GM23338 (cell line): ENCODE data around the gene CRELD1. TPM values are rescaled to one million over a fixed set of nuclear protein-coding genes. Genes with fewer than 3 reads are reported as not detected.

Source experiments
- ATAC-seq: fragments of 200-7000 bp; cut with Tn5 transposase; 3 replicates; pipeline ENCODE4 v1.9.1; 2020
- DNase-seq: peaks from one replicate; pipeline ENCODE4 v3.0.0-alpha.2; 2015; ENCODE audit warnings: low spot score
- H2AFZ ChIP-seq: fragments of 200-600 bp; sonication (generic); 2 replicates; pipeline ENCODE4 v1.8.0; 2016; ENCODE audit warnings: antibody characterized with exemption, mild to moderate bottlenecking, moderate library complexity
- H3F3A ChIP-seq: fragments of 200-600 bp; sonication (generic); replicated peaks from 2 replicates; pipeline ENCODE4 v1.8.0; 2017; ENCODE audit warnings: antibody characterized with exemption, mixed run types, low read depth
- H3K27ac ChIP-seq: fragments of 200-600 bp; sonication (generic); 2 replicates; pipeline ENCODE4 v1.6.1; 2016; ENCODE audit warnings: low read depth
- H3K27me3 ChIP-seq: fragments of 200-600 bp; sonication (generic); 2 replicates; pipeline ENCODE4 v1.8.0; 2016; ENCODE audit warnings: mild to moderate bottlenecking, mixed run types, moderate library complexity; ENCODE audit not compliant: insufficient read depth
- H3K36me3 ChIP-seq: fragments of 200-600 bp; sonication (generic); 2 replicates; pipeline ENCODE4 v1.8.0; 2016; ENCODE audit warnings: mild to moderate bottlenecking; ENCODE audit not compliant: insufficient read depth
- H3K4me1 ChIP-seq: fragments of 200-600 bp; sonication (generic); 2 replicates; pipeline ENCODE4 v1.8.0; 2016; ENCODE audit warnings: mild to moderate bottlenecking, moderate library complexity; ENCODE audit not compliant: insufficient read depth
- H3K4me2 ChIP-seq: fragments of 200-600 bp; sonication (generic); 2 replicates; pipeline ENCODE4 v1.7.1; 2017; ENCODE audit warnings: mixed run types
- H3K4me3 ChIP-seq: fragments of 200-600 bp; sonication (generic); 2 replicates; pipeline ENCODE4 v1.6.1; 2016; ENCODE audit warnings: mixed run types
- H3K79me2 ChIP-seq: fragments of 200-600 bp; sonication (generic); replicated peaks from 2 replicates; pipeline ENCODE4 v1.8.0; 2017; ENCODE audit warnings: mild to moderate bottlenecking; ENCODE audit not compliant: insufficient read depth
- H3K9me2 ChIP-seq: fragments of 200-600 bp; sonication (generic); 2 replicates; pipeline ENCODE4 v1.8.0; 2017; ENCODE audit not compliant: insufficient read depth
- H4K20me1 ChIP-seq: fragments of 200-600 bp; sonication (generic); replicated peaks from 2 replicates; pipeline ENCODE4 v1.8.0; 2017; ENCODE audit warnings: mild to moderate bottlenecking; ENCODE audit not compliant: insufficient read depth
- H3K27ac Mint-ChIP-seq: 2 replicates; pipeline ENCODE4 v1.8.0; 2020; ENCODE audit warnings: inconsistent platforms, mild to moderate bottlenecking, moderate library complexity, mixed read lengths
- H3K27me3 Mint-ChIP-seq: 3 replicates; pipeline ENCODE4 v1.8.0; 2022; ENCODE audit warnings: low read depth, mild to moderate bottlenecking, moderate library complexity, mixed read lengths, inconsistent platforms; ENCODE audit not compliant: insufficient read depth, poor library complexity
- H3K36me3 Mint-ChIP-seq: 3 replicates; pipeline ENCODE4 v1.8.0; 2021; ENCODE audit warnings: low read depth, mild to moderate bottlenecking, inconsistent platforms, moderate library complexity, mixed read lengths
- H3K4me1 Mint-ChIP-seq: 3 replicates; pipeline ENCODE4 v1.8.0; 2020; ENCODE audit warnings: mild to moderate bottlenecking, inconsistent platforms, mixed read lengths
- H3K4me3 Mint-ChIP-seq: 3 replicates; pipeline ENCODE4 v1.8.0; 2021; ENCODE audit warnings: moderate library complexity, mild to moderate bottlenecking, inconsistent platforms, mixed read lengths
- H3K9me3 Mint-ChIP-seq: 3 replicates; pipeline ENCODE4 v1.8.0; 2020; ENCODE audit warnings: moderate library complexity, mild to moderate bottlenecking, inconsistent platforms, mixed read lengths
- EZH2 ChIP-seq: fragments of 200-600 bp; sonication (generic); IDR thresholded peaks from one replicate; pipeline ENCODE4 v1.8.0; 2017; ENCODE audit warnings: antibody characterized with exemption, mild to moderate bottlenecking, low read depth; ENCODE audit not compliant: unreplicated experiment
- EZH2phosphoT487 ChIP-seq: fragments of 200-600 bp; sonication (generic); IDR thresholded peaks from one replicate; pipeline ENCODE4 v1.8.1; 2018; ENCODE audit warnings: antibody characterized with exemption; ENCODE audit not compliant: unreplicated experiment
- JUNB ChIP-seq: IDR thresholded peaks from one replicate; pipeline ENCODE4 v1.6.1; 2016; ENCODE audit warnings: antibody characterized with exemption; ENCODE audit not compliant: unreplicated experiment
- NANOG ChIP-seq: IDR thresholded peaks from 2 replicates; pipeline ENCODE4 v1.6.1; 2016; ENCODE audit warnings: antibody characterized with exemption, borderline replicate concordance
- STAT1 ChIP-seq: IDR thresholded peaks from one replicate; pipeline ENCODE4 v1.6.1; 2016; ENCODE audit warnings: antibody characterized with exemption; ENCODE audit not compliant: unreplicated experiment
- ZNF114 ChIP-seq: fragments of 250-450 bp; sonication (Bioruptor Pico); IDR thresholded peaks from 2 replicates; pipeline ENCODE4 v1.5.0; 2020; ENCODE audit warnings: mild to moderate bottlenecking, moderate library complexity
- ZNF331 ChIP-seq: fragments of 250-450 bp; sonication (Bioruptor Pico); IDR thresholded peaks from 2 replicates; pipeline ENCODE4 v1.5.0; 2020; ENCODE audit warnings: low read depth, mild to moderate bottlenecking, moderate library complexity
- polyA plus RNA-seq: library from polyadenylated mRNA; unstranded; fragments of >200 nt; fragmentation: Nextera tagmentation; extraction: Ambion mirVana; gene quantifications from 2 replicates; pipeline ENCODE4 v1.2.1, GENCODE V29; 2016
- total RNA-seq: library from RNA; depleted of rRNA; stranded (reverse); fragments of >200 nt; shearing (Covaris generic); gene quantifications from 2 replicates; pipeline ENCODE4 v1.2.3, GENCODE V29; 2014
- TF ChIP-seq, protein P1 (sequence below): IDR thresholded peaks from 2 replicates; pipeline ENCODE4 v1.6.1; 2016; ENCODE audit warnings: antibody characterized with exemption
- TF ChIP-seq, protein P2 (sequence below): fragments of 250-450 bp; sonication (Bioruptor Pico); IDR thresholded peaks from 2 replicates; pipeline ENCODE4 v1.5.0; 2020; ENCODE audit warnings: mild to moderate bottlenecking, moderate library complexity
- TF ChIP-seq, protein P3 (sequence below): IDR thresholded peaks from one replicate; pipeline ENCODE4 v1.6.1; 2018; ENCODE audit warnings: antibody characterized with exemption; ENCODE audit not compliant: unreplicated experiment
- TF ChIP-seq, protein P4 (sequence below), 2 experiments: fragments of 200-600 bp in 1 of 2; sonication (generic) in 1 of 2; conservative IDR thresholded peaks; 2 replicates each; pipeline versions ENCODE4 v1.5.1 to v1.6.1; 2016 to 2017; ENCODE audit warnings: antibody characterized with exemption in 2 of 2, low read depth in 2 of 2, mild to moderate bottlenecking in 2 of 2, moderate library complexity in 1 of 2

CRELD1 gene
- total and polyA plus RNA-seq, 2 experiments from 2014 or later, result 11.5 to 13.1 TPM

DNA sequence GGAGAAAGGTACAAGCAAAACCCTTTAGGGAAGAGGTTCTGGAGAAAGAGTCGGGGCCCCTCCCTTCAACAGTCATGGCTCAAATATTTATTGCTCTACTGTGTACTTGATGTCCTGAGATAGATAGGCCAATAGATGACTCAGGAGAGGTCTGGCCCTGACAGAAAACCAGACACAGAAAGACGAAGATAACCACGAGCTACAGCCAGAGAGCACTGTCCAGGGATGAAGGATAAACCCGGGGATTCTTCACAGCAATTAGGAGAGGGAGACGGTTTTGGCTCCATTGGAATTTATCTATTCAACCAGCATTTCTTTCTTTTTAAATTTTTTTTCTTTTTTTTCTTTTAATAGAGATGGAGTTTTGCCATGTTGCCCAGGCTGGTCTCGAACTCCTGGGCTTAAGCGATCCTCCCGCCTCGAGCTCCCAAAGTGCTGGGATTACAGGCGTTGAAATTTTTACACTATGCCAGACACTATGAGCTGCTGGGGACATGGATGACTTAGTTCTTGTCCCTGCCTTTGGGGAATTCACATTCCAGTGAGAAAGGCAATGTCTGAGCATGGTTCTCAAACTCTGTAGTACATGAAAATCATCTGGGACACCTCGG, 49.0 kb upstream of the CRELD1 start:
- no peaks in the 10 kb centered on the region for H3K9me3 Mint-ChIP-seq
- no peaks in the 10 kb centered on the region for H4K20me1 ChIP-seq
- H3K36me3 Mint-ChIP-seq, result no peaks in the 10 kb centered on the region
- DNase-seq, result no peak
- no peaks in the 10 kb centered on the region for H3K27me3 ChIP-seq
- H3K27ac Mint-ChIP-seq, result no peak overlapping the region
- H3K4me2 ChIP-seq, result no peak overlapping the region
- peak overlapping the region; percentile 35; the same call in 1 of the 2 replicates for H2AFZ ChIP-seq
- no peaks in the 10 kb centered on the region for H3K79me2 ChIP-seq
- H3K4me1 ChIP-seq, result no peaks in the 10 kb centered on the region
- 0 out of 2 replicates have a peak overlapping the region, but pooled peaks have one; percentile 32 for H3K27ac ChIP-seq
- no peaks in the 10 kb centered on the region for H3K36me3 ChIP-seq
- no peak overlapping the region for H3K4me3 Mint-ChIP-seq
- ATAC-seq, result no peak
- no peaks in the 10 kb centered on the region for H3K9me2 ChIP-seq
- H3F3A ChIP-seq, result no peaks in the 10 kb centered on the region
- H3K4me1 Mint-ChIP-seq, result no peaks in the 10 kb centered on the region
- H3K4me3 ChIP-seq, result no peak overlapping the region
- TF ChIP-seq ZNF114 (CRISPR knock-in tag) (no peak), ZNF331 (no peak), JUNB (no peak), EZH2 (no peak), NANOG (no peak), STAT1 (no peak), EZH2phosphoT487 (no peak)
- TF ChIP-seq, protein P1, sequence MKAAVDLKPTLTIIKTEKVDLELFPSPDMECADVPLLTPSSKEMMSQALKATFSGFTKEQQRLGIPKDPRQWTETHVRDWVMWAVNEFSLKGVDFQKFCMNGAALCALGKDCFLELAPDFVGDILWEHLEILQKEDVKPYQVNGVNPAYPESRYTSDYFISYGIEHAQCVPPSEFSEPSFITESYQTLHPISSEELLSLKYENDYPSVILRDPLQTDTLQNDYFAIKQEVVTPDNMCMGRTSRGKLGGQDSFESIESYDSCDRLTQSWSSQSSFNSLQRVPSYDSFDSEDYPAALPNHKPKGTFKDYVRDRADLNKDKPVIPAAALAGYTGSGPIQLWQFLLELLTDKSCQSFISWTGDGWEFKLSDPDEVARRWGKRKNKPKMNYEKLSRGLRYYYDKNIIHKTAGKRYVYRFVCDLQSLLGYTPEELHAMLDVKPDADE, result no peak
- TF ChIP-seq, protein P2, sequence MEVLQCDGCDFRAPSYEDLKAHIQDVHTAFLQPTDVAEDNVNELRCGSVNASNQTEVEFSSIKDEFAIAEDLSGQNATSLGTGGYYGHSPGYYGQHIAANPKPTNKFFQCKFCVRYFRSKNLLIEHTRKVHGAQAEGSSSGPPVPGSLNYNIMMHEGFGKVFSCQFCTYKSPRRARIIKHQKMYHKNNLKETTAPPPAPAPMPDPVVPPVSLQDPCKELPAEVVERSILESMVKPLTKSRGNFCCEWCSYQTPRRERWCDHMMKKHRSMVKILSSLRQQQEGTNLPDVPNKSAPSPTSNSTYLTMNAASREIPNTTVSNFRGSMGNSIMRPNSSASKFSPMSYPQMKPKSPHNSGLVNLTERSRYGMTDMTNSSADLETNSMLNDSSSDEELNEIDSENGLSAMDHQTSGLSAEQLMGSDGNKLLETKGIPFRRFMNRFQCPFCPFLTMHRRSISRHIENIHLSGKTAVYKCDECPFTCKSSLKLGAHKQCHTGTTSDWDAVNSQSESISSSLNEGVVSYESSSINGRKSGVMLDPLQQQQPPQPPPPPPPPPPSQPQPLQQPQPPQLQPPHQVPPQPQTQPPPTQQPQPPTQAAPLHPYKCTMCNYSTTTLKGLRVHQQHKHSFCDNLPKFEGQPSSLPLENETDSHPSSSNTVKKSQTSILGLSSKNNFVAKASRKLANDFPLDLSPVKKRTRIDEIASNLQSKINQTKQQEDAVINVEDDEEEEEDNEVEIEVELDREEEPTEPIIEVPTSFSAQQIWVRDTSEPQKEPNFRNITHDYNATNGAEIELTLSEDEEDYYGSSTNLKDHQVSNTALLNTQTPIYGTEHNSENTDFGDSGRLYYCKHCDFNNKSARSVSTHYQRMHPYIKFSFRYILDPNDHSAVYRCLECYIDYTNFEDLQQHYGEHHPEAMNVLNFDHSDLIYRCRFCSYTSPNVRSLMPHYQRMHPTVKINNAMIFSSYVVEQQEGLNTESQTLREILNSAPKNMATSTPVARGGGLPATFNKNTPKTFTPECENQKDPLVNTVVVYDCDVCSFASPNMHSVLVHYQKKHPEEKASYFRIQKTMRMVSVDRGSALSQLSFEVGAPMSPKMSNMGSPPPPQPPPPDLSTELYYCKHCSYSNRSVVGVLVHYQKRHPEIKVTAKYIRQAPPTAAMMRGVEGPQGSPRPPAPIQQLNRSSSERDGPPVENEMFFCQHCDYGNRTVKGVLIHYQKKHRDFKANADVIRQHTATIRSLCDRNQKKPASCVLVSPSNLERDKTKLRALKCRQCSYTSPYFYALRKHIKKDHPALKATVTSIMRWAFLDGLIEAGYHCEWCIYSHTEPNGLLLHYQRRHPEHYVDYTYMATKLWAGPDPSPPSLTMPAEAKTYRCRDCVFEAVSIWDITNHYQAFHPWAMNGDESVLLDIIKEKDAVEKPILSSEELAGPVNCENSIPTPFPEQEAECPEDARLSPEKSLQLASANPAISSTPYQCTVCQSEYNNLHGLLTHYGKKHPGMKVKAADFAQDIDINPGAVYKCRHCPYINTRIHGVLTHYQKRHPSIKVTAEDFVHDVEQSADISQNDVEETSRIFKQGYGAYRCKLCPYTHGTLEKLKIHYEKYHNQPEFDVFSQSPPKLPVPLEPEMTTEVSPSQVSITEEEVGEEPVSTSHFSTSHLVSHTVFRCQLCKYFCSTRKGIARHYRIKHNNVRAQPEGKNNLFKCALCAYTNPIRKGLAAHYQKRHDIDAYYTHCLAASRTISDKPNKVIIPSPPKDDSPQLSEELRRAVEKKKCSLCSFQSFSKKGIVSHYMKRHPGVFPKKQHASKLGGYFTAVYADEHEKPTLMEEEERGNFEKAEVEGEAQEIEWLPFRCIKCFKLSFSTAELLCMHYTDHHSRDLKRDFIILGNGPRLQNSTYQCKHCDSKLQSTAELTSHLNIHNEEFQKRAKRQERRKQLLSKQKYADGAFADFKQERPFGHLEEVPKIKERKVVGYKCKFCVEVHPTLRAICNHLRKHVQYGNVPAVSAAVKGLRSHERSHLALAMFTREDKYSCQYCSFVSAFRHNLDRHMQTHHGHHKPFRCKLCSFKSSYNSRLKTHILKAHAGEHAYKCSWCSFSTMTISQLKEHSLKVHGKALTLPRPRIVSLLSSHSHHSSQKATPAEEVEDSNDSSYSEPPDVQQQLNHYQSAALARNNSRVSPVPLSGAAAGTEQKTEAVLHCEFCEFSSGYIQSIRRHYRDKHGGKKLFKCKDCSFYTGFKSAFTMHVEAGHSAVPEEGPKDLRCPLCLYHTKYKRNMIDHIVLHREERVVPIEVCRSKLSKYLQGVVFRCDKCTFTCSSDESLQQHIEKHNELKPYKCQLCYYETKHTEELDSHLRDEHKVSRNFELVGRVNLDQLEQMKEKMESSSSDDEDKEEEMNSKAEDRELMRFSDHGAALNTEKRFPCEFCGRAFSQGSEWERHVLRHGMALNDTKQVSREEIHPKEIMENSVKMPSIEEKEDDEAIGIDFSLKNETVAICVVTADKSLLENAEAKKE, result no peak
- TF ChIP-seq, protein P3, sequence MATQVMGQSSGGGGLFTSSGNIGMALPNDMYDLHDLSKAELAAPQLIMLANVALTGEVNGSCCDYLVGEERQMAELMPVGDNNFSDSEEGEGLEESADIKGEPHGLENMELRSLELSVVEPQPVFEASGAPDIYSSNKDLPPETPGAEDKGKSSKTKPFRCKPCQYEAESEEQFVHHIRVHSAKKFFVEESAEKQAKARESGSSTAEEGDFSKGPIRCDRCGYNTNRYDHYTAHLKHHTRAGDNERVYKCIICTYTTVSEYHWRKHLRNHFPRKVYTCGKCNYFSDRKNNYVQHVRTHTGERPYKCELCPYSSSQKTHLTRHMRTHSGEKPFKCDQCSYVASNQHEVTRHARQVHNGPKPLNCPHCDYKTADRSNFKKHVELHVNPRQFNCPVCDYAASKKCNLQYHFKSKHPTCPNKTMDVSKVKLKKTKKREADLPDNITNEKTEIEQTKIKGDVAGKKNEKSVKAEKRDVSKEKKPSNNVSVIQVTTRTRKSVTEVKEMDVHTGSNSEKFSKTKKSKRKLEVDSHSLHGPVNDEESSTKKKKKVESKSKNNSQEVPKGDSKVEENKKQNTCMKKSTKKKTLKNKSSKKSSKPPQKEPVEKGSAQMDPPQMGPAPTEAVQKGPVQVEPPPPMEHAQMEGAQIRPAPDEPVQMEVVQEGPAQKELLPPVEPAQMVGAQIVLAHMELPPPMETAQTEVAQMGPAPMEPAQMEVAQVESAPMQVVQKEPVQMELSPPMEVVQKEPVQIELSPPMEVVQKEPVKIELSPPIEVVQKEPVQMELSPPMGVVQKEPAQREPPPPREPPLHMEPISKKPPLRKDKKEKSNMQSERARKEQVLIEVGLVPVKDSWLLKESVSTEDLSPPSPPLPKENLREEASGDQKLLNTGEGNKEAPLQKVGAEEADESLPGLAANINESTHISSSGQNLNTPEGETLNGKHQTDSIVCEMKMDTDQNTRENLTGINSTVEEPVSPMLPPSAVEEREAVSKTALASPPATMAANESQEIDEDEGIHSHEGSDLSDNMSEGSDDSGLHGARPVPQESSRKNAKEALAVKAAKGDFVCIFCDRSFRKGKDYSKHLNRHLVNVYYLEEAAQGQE, result no peak
- TF ChIP-seq, protein P4, sequence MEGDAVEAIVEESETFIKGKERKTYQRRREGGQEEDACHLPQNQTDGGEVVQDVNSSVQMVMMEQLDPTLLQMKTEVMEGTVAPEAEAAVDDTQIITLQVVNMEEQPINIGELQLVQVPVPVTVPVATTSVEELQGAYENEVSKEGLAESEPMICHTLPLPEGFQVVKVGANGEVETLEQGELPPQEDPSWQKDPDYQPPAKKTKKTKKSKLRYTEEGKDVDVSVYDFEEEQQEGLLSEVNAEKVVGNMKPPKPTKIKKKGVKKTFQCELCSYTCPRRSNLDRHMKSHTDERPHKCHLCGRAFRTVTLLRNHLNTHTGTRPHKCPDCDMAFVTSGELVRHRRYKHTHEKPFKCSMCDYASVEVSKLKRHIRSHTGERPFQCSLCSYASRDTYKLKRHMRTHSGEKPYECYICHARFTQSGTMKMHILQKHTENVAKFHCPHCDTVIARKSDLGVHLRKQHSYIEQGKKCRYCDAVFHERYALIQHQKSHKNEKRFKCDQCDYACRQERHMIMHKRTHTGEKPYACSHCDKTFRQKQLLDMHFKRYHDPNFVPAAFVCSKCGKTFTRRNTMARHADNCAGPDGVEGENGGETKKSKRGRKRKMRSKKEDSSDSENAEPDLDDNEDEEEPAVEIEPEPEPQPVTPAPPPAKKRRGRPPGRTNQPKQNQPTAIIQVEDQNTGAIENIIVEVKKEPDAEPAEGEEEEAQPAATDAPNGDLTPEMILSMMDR (conservative IDR thresholded peaks at IDR 0.05; ENCODE audit: low read depth in 2 of 2), result no peak
- H3K27me3 Mint-ChIP-seq, result peaks cover 7% of the 10 kb centered on the region
